ES-I3 (cell line): ENCODE measurements around the gene KRTAP10-2.

Experiments used
- H3K36me3 ChIP-seq: 2 replicates; pipeline ENCODE4 v1.6.1; 2013; ENCODE audit warnings: mild to moderate bottlenecking, low read length, control low read depth, moderate library complexity; ENCODE audit not compliant: insufficient read depth
- H3K4me1 ChIP-seq: 2 replicates; pipeline ENCODE4 v1.6.1; 2013; ENCODE audit warnings: mild to moderate bottlenecking, control low read depth, low read length; ENCODE audit not compliant: insufficient read depth
- H3K9ac ChIP-seq: 2 replicates; pipeline ENCODE4 v1.6.1; 2013; ENCODE audit warnings: low read depth, mild to moderate bottlenecking, low read length, moderate library complexity
- H3K9me3 ChIP-seq: 2 replicates; pipeline ENCODE4 v1.6.1; 2013; ENCODE audit warnings: mild to moderate bottlenecking, low read length, moderate library complexity; ENCODE audit not compliant: control insufficient read depth, insufficient read depth

Gene KRTAP10-2

DNA sequence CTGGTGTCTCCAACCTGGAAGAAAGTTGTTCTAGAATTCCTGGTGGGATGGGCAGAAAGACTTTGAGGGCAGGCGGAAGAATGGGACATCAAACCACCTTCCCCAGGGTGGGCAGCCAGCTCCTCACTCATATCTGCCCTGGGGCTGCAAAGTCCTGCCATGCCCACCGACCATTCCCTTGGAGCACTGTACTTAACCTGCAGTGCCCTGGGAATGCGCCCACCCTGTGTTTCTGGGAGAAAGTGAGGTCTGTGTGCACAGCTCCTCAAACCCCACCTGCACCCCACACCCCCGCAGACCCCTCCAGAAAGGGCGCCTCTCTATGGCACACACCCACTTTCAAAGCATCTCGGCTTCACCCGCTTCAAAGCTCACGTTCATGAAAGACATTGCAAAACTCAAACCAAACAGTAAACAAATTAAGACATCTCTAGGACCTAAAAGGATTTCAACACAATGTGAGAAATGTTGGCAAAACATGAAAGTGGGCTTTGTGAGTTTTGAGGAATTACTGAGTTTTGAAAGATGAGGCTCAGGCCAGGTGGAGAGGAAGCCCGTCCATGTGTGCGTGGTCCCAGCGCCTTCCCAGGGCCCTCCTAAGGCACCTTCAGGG, 36.5 kb downstream of the KRTAP10-2 start:
- Histone ChIP-seq H3K4me1 (no peaks in the 10 kb centered on the region), H3K9me3 (no peaks in the 10 kb centered on the region), H3K9ac (no peak overlapping the region), H3K36me3 (no peaks in the 10 kb centered on the region)

DNA sequence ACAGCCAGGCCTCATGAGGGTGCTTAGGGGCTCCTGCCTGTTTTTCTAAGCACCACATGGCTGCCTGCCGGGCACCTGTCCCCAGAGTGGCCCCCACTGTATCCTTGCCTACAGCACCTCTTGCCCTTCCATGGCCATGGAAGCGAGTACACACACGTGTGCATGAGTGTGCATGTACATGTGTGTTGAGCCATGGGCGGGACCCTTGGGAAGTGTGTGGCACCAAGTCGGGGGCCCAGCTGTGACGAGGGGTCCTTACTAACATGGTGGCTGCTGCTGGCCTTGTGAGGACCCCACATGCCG, 37.1 kb downstream of the KRTAP10-2 start:
- H3K9me3 ChIP-seq = no peaks in the 10 kb centered on the region
- no peaks in the 10 kb centered on the region for H3K36me3 ChIP-seq
- H3K4me1 ChIP-seq = no peaks in the 10 kb centered on the region
- H3K9ac ChIP-seq = no peak overlapping the region

DNA sequence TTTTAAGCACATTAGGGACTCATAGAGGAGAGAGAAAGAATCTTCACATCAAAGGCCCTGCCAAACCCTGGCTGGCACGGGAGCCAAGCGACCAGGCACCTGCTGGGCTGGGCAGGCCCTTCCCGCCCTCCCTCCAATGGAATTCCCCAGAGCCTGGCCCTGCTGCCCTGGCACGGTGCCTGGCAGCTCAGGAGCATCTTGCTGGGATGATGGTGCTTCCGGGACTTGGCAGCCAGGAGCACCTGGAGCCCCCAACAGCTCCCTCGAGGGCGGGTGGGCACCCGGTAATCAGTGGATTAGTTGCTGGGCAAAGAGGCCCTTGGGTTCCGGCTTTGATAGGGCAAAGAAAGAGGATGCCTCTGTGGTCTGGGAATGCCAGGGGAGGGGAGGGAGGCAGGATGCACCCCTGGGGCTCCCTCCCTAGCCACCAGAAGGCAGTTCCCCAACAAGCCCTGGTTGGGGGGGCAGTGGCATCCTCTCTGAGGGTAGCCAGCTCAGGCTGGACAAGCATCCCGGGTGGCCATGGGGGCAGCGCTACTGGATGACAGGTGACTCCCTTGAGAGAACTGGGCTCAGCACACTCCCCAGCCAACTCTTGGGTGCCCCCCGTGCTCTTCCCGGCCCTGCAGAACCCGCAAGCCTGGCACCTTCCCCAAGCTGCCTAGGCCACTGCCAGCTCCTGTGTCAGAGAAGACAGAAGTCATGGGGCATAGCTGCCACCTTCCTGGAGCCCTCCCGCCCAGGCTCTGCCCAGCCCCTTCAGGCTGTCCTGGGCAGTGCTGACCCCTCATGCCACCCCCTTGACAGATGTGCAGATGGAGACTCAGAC, 37.7 kb downstream of the KRTAP10-2 start:
- Histone ChIP-seq H3K4me1 (no peaks in the 10 kb centered on the region), H3K36me3 (no peaks in the 10 kb centered on the region), H3K9ac (no peak overlapping the region), H3K9me3 (no peaks in the 10 kb centered on the region)

GRCh38 chr21:44512496-44513388, 38.6 kb downstream of the KRTAP10-2 start:
- H3K4me1 ChIP-seq = no peaks in the 10 kb centered on the region
- no peaks in the 10 kb centered on the region for H3K36me3 ChIP-seq
- H3K9me3 ChIP-seq = no peaks in the 10 kb centered on the region
- no peak overlapping the region for H3K9ac ChIP-seq

GRCh38 chr21:44511938-44512275, 39.4 kb downstream of the KRTAP10-2 start:
- Histone ChIP-seq H3K4me1 (no peaks in the 10 kb centered on the region), H3K36me3 (no peaks in the 10 kb centered on the region), H3K9ac (no peak overlapping the region), H3K9me3 (no peaks in the 10 kb centered on the region)

DNA sequence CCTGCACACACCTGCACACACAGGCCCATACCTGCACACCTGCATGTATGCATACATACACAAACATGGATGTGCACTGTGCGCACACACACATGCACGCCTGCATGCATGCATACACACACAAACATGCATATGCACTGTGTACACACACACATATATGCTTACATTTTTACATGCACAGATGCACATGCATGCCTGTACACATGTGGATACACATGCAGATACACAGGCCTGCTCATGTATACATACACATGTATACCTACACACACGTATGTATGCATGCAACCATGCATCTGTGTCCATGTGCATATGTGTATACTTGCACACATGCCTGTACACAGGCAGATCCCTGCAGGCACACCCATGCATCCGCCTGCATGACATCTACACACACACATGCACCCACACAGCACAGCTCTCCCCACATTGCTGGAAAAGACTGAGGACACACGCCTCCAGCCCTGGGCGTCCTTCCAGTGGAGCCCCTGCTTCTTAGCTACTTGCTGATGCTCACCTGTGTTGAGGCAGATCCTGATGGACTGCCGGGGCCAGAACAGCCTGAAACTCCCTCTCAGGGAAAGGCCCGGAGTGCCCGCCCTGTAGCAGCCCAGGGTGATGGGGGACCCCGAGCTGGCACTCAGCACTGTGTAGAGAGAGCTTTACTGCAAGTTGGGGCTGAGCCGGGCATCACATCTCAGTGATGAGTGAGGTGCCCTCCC, 39.9 kb downstream of the KRTAP10-2 start:
- Histone ChIP-seq H3K9me3 (no peaks in the 10 kb centered on the region), H3K4me1 (no peaks in the 10 kb centered on the region), H3K9ac (no peak overlapping the region), H3K36me3 (no peaks in the 10 kb centered on the region)

DNA sequence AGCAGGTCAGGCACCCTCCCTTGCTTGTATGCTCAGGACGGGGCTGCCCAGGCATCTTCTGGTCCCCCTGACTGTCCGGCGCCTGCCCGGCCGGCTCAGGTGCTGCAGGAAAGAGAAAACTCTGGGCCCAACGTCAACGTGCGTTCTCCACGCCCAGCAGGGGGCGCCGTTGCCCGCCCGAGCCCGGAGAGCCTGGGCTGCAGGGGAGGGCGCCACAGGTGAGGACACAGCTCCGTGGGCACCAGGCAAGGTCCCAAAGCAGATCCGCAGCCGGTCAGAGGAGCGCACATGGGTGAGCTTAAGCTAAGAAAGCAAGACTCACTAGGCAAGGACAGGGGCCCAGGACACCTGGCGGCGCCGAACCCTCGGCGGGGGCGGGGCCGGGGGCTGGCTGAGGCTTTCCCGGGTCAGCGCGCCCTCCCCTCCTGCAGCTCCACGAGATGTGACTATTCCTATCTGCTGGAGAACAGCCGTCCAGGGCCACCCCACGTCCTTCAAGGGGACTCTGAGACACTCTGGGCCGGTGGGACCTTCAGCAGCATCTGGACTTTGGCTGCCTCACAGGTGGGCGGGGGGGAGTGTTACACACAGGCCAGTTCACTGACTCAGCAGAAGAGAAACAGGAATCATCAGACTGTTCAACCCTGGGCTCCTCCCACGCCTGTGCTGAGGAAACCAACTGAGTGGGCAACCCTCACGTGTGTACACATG, 40.6 kb downstream of the KRTAP10-2 start:
- no peaks in the 10 kb centered on the region for H3K4me1 ChIP-seq
- no peaks in the 10 kb centered on the region for H3K36me3 ChIP-seq
- no peaks in the 10 kb centered on the region for H3K9me3 ChIP-seq
- no peak overlapping the region; the same call in 1 of the 2 replicates for H3K9ac ChIP-seq

GRCh38 chr21:44510109-44510507, 41.2 kb downstream of the KRTAP10-2 start:
- H3K9ac ChIP-seq = no peak overlapping the region
- H3K36me3 ChIP-seq = no peaks in the 10 kb centered on the region
- no peaks in the 10 kb centered on the region for H3K4me1 ChIP-seq
- no peaks in the 10 kb centered on the region for H3K9me3 ChIP-seq

DNA sequence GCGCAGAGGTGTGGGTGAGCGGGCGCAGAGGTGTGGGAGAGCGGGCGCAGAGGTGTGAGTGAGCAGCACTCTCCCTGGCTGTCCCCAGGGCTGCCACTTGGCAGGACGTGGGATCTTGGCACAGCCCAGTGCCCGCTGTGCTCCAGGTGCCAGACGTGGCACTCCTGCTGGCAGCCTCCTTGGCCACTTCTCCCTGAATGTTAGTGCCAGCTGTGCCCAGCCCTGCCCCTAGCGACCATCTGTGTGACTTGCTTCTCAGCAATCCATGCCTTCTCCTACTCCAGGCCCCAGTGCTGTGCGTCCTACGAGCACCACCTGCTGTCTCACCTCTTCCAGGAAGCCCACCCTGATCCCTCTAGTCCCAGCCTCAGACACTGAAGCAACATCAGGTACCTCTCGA, 41.8 kb downstream of the KRTAP10-2 start:
- no peaks in the 10 kb centered on the region for H3K4me1 ChIP-seq
- H3K36me3 ChIP-seq = no peaks in the 10 kb centered on the region
- H3K9ac ChIP-seq = no peak overlapping the region
- no peaks in the 10 kb centered on the region for H3K9me3 ChIP-seq

GRCh38 chr21:44508711-44509445, 42.4 kb downstream of the KRTAP10-2 start:
- H3K36me3 ChIP-seq = no peaks in the 10 kb centered on the region
- H3K9me3 ChIP-seq = no peaks in the 10 kb centered on the region
- no peak overlapping the region for H3K9ac ChIP-seq
- no peaks in the 10 kb centered on the region for H3K4me1 ChIP-seq

- Histone ChIP-seq H3K4me1 (no peaks in the 10 kb centered on the region), H3K9me3 (no peaks in the 10 kb centered on the region), H3K36me3 (no peaks in the 10 kb centered on the region), H3K9ac (no peak overlapping the region)
These were observed 42.9 kb downstream of the KRTAP10-2 start for GRCh38 chr21:44508426-44508710.

GRCh38 chr21:44507673-44508425, 43.5 kb downstream of the KRTAP10-2 start:
- H3K9ac ChIP-seq = no peak overlapping the region
- H3K36me3 ChIP-seq = no peaks in the 10 kb centered on the region
- H3K9me3 ChIP-seq = no peaks in the 10 kb centered on the region
- no peaks in the 10 kb centered on the region for H3K4me1 ChIP-seq
